Stimulated activated CD8-positive, alpha-beta memory T cell treated with anti-CD3 and anti-CD28 coated beads, Interleukin-7, amount 100 ng/mL, for 1 hour (primary cell): ENCODE results near the gene TCN1.
"Not testable (repeated sequence)": the region's sequence is repeated elsewhere in the genome, so short reads cannot be mapped to it uniquely, and the experiment has no call there.

Experiments used
- DNase-seq, 2 donors: peaks; one replicate each; pipeline ENCODE4 v3.0.0-alpha.2; 2020; ENCODE audit warnings: low read depth in 2 of 2

The TCN1 gene

GRCh38 chr11:59866397-59866796 is at the start of gene TCN1:
Gene TCN1 (minus strand): TSS chr11:59866487. CDS start chr11:59866470, 17 bp downstream.
- no peak for DNase-seq

- DNase-seq, result not testable (repeated sequence)
Measured at GRCh38 chr11:59903569-59903968, 37.3 kb upstream of the TCN1 start.

- DNase-seq, result no peak
Measured at GRCh38 chr11:59901306-59901705, 35.0 kb upstream of the TCN1 start.

- DNase-seq, result no peak
Measured at GRCh38 chr11:59900366-59901126, 34.3 kb upstream of the TCN1 start.

- no peak for DNase-seq
Measured at GRCh38 chr11:59899532-59899931, 33.2 kb upstream of the TCN1 start.

- DNase-seq, result no peak
Measured at GRCh38 chr11:59898650-59899049, 32.4 kb upstream of the TCN1 start.

GRCh38 chr11:59898046-59898445 is 31.8 kb upstream of the TCN1 start:
- no peak for DNase-seq

DNA sequence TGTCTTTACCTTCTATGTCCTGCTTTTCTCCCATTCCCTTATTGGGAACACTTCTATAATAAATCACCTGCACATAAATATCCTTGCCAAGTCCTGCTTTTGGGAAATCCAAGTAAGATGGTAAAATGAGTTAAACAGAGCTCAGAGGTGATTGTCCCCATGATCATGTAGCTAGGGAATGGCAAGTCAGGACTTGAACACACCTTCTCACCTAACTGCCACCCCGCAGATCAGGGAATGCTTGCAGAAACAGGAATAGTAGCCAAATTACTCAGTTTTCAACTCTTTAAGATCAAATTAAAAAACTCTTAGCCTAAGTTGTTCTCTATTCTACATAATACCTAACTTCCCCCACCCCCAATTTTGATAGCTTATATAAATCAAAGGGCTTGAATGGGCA is 28.3 kb upstream of the TCN1 start:
- no peak for DNase-seq

DNA sequence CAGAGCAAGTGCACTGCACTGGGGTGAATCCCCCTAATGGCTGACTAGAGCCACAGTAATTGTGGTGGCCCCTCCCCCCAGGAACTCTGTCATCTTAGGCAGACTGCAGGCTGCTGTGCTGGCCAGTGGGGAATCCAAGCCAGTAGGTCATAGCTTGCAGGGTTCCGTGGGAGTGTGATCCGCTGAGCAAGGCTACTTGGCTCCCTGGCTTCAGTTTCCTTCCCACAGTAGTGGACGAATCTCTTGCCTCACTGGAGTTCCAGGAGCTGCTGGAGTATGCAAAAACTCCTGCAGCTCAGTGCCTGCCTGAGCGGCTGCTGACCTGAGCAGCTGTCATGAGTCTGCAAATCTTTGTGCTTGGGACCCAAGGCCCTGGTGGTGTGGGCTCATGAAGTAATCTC is 25.5 kb upstream of the TCN1 start:
- DNase-seq, result no peak

GRCh38 chr11:59887156-59887555 is 20.9 kb upstream of the TCN1 start:
- DNase-seq, result not testable (repeated sequence)

GRCh38 chr11:59883597-59883996 is 17.3 kb upstream of the TCN1 start:
- DNase-seq, result no peak

GRCh38 chr11:59879567-59879966 is 13.3 kb upstream of the TCN1 start:
- DNase-seq, result no peak

GRCh38 chr11:59878575-59878974 is 12.3 kb upstream of the TCN1 start, which contains the start of gene OOSP3:
Gene OOSP3 (plus strand): TSS chr11:59878782. CDS start chr11:59878809, 27 bp downstream.
- no peak for DNase-seq

DNA sequence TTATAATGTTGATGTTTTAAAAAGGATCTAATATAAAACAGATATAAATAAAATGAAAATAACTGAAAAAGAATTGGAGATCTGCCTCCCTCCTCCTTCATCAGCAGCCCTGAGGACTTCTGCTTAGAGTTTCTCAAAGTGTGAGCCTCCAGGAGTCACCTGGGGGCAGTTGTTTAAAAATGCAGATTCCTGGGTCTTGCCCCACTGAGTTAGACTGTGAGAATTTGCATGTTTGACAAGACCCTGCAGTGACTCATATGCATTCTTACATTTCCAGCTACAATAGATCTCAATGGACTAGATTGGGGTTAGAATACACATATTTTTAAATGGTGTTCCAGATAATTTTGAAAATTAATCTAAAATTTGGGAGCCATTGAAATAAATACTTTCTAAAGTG is 11.5 kb upstream of the TCN1 start:
- DNase-seq, result no peak

DNA sequence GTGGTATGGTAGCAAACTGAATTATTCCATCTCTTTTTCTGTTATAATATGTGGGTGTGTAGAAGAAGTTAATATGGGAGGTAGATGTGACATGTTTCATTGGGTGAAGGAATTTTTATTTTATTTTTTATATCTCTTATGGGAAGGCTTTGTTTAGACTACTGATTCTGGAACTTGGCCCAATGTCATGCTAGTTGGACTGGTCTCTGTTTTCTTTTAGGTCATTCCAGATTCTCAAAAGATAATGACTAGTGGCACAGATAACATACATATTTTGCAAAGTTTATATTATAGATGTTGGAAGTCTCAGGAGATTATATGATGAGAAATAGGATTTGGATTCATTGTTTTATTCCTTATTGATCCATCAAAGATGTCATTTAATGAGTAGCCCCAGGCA is 11.0 kb upstream of the TCN1 start:
- no peak for DNase-seq

- DNase-seq, result no peak
Measured at GRCh38 chr11:59875856-59876519, 9.7 kb upstream of the TCN1 start.

- no peak for DNase-seq
Measured at GRCh38 chr11:59872076-59872475, 5.8 kb upstream of the TCN1 start.

GRCh38 chr11:59867946-59868345 is 1.7 kb upstream of the TCN1 start:
- DNase-seq, result no peak

- DNase-seq, result no peak
Measured at GRCh38 chr11:59866836-59867235, 549 bp upstream of the TCN1 start.

DNA sequence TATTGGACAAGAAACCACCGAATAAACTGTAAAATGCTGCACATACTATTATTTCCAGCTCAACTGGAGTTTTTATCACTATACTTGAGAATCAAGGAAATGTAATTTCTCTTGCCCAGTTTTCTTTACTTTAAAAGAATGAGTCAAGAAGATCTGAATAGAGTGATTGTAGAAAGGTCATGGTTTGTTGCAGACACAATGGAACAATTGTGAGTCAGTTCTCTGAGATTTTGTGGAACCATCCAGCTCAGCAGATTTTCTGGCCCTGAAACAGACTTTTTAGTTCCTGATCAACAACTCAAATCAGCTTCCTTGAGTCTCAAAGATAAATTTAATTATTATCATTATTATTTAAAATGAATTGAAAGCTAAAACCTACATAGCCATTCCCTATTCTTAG is 1.3 kb downstream of the TCN1 start:
- DNase-seq, result no peak

DNA sequence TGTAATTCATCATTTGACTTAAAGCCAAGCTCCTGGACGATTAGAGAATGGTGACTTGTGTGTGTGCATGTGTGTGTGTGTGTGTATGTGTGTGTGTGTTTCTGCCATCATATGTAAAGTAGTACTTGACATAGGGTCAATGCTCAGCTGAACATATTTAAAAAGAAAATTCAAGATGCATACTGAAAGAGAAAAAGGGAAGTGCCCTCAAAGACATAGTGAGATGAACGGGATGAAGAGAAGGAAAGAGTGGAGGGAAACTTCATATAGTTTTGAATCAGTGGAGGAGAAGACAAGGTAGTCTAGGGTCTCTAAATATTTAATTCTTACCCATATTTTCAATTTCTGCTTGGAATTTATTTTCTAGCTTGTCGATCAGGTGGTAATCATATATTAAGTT is 4.0 kb downstream of the TCN1 start:
- no peak for DNase-seq

- DNase-seq, result no peak
Measured at GRCh38 chr11:59859673-59860072, 6.6 kb downstream of the TCN1 start.
